HG02678 (cell line): Measurements from ENCODE around the gene NEB.
"Not testable (repeated sequence)": the region's sequence is repeated elsewhere in the genome, so short reads cannot be mapped to it uniquely, and the experiment has no call there.

ENCODE experiments used
- ATAC-seq: cut with Tn5 transposase; IDR thresholded peaks from one replicate; pipeline ENCODE4 v1.9.1; 2021; ENCODE audit warnings: mild to moderate bottlenecking, moderate library complexity; ENCODE audit not compliant: unreplicated experiment

Gene NEB

DNA sequence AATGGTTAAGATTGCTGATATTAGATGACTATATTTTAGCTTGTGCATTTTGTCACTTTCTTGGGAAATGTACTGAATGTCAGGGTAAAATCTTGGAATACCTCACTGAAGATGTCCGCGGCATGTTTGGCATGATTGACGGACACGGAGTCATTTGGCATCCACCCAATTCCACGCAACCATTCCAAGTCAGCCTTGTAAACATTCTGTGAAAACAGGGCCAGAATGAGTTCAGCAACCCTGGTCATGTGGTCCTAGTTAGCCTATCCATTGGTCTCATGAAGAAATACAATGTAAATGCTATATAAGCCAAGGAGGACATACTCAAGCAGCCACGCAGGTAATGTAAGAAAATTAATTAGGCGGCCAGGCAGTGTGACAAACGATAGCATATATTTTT lies 165.1 kb downstream of the NEB start:
- ATAC-seq: no peak

DNA sequence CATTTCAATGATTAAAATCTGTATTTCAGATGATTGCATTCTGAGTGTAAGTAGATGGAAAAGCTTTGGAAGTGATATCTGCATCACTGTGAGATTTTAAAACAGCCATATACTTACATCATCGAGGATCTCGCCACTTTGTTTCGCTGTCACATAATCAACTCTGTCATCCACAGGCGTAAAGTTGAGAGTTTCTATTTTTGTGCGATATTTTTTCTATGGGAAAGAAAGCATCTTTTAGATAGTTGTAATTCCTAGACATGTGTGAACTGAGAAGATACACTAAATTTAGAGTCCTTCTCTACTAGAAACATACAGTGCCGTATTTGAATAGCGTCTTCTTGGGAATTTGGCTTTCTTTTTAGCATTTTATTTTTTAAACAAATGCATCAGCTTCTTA lies 165.8 kb downstream of the NEB start:
- ATAC-seq: no peak

DNA sequence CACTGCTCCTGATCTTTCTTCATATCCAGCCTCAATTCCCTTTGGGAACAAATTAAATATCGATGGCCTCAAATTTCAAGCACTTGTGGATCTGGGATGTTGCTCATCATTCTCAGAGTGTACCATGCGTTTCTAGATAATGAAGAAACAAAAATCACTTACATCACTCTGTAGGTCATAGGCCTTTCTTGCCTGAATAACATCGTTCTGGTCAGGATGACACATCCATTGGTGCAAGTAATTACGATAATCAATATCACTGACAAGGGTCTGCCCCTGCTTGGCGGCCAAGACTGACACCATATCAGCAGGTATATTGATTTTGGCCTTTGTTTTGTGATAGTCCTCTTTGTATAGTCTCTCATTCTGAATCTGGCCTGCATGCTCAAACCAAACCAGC lies 167.3 kb downstream of the NEB start:
- no peak for ATAC-seq

DNA sequence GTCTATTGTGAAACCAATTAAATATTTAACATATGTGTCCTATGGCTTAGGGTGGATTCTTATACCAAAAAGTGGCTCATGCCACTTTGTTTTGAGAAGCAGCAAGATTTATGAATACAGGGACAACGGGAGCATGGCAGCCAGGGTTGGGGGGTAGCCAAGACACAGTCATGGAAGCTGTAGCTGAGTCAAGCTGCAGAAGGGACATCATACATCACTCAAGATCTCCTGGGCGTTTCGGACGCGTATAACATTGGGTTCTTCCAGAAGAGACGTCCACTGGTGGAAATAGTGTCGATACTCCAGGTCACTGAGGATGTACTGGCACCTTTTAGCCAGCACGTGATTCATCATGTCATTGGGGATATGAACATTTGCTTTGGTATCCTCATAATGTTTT lies 171.9 kb downstream of the NEB start:
- ATAC-seq: no peak

DNA sequence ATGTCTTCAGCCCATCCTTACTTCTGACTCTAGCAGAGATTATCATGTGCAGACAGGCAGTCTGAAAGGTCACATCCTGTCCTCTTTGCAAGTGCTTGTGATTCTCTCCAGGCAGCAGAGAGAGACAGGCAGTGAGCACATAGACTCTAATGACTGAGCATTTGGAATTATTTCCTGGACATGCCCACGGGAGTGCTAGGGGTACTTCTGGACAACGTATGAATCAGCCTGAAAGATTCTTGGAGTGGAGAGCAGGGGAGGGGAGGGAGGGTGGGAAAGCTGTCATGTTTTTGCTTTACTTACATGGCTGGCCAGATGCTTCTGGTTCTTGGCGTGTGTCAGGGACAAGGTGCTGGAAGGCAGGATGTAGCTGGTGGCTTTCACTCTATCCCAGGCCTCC lies 174.0 kb downstream of the NEB start:
- ATAC-seq: no peak

DNA sequence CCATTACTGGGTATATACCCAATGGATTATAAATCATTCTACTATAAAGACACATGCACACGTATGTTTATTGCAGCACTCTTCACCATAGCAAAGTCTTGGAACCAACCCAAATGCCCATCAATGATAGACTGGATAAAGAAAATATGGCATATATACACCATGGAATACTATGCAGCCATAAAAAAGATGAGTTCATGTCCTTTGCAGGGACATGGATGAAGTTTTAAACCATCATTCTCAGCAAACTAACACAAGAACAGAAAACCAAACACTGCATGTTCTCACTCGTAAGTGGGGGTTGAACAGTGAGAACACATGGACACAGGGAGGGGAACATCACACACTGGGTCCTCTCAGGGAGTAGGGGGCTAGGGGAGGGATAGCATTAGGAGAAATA lies 174.8 kb downstream of the NEB start:
- not testable (repeated sequence) for ATAC-seq

DNA sequence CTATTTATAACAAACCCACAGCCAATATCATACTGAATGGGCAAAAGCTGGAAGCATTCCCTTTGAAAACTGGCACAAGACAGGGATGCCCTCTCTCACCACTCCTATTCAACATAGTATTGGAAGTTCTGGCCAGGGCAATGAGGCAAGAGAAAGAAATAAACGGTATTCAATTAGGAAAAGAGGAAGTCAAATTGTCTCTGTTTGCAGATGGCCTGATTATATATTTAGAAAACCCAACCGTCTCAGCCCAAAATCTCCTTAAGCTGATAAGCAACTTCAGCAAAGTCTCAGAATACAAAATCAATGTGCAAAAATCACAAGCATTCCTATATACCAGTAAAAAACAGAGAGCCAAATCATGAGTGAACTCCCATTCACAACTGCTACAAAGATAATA lies 176.4 kb downstream of the NEB start:
- not testable (repeated sequence) for ATAC-seq

DNA sequence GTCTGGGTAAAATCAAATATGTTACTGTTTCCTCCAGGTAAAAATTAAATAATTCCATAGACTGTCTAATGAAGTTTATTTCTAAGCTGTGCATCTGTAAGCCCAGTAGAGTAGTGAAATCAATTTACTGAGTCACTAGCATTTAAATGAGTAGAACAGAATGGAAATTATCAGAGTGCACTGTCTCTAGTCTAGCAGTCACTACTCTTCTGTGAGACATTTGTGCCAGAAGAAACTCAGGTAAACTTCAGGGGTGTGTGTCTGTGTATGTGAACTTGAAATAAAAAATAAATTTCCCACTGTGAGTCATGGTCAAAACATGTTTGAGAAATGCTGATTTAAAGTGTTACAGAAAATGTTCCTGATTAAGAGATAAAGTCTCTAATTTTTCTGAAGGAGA lies 178.2 kb downstream of the NEB start:
- ATAC-seq: no peak

DNA sequence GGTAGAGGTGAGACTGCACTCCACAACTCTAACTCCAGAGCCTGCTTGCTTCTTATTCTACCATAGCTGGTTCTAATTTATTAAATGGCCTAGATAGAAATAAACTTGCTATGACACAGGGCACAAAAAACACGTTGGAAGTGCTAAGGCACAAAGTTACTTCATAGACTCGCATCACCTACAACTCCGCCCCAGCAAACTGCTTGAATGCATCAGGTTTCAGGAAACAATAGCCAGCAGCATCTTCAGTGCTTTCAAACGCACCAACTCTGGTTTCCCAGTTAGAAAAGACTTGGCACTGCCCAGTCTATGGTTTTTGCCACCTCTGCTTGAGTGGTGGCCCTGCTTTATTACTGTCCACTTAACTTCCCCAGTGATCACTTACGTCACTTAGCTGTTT lies 182.0 kb downstream of the NEB start:
- no peak for ATAC-seq

DNA sequence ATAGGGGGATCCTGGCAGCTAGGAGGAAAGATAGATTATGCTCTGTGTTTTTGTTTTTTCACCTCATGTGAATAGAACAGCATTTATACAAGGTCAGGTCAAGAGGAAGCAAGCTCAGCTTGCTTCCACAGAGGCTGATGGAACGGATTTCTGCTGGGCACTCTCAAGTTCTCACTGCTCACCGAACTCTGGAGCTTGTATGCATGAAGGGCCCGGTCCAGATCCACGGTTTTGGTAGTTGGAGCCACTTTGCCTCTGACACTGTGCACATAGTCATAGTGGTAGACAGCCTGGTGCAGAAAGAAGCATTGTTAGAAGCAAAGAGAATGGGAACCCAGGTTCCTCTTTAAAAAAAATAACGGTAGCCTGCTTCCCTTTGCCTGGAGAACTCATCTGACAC lies 182.7 kb downstream of the NEB start:
- no peak for ATAC-seq

DNA sequence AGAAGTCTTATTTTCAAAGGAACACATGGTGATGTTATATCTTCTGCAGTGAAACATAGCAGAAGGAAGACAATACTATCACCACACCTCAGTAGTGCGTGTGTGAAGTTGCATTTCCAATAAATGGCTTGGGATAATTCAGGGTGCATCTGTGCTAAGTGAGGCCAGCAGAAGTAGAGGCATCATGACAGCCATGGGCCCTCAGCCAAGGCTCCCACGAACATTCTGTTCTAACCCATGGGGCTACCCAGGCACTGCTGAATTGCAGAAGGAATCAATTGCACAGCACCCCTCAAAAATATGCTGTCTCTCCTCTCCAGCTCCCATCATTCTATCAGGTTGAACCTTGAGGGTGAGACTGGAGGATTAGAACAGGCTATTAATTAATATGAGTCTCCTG lies 185.1 kb downstream of the NEB start:
- no peak for ATAC-seq

DNA sequence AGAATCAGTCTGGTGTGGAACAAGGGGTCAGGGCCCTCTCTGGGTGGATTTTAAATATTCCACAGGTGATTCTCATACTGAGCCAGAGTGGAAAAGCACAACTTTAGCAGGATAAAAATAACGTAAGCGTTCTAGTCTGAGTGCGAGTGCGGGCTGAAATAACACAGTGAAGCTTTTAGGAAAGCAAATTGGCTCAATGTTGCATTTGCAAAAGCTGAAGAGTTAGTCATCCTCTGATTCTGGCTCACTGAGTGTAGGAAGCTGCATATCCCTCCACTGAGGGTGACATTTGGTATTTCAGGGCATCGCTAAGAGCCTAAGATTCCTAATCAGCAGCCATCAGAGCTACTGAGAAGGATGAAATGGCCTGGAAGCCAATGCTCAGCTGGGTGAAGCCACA lies 189.8 kb downstream of the NEB start:
- no peak for ATAC-seq

DNA sequence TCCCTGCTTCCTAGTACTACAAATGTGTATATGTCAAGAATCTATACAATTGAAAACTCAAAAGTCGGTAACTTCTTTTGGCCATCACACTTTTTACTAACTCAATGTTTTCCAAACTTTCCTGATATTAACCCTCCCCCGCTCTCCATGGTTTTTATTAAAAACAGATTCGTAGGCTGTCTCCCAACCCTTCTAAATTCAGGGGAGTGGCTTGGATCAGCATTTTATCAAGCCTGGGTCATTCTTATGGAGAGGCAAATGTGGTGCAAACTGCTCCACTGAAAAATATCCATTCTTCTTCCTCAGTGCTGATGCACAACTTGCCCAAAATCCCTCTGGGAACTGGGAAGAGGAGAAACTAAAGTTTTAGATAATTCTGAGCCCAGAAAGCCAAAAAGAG lies 190.4 kb downstream of the NEB start:
- no peak for ATAC-seq

DNA sequence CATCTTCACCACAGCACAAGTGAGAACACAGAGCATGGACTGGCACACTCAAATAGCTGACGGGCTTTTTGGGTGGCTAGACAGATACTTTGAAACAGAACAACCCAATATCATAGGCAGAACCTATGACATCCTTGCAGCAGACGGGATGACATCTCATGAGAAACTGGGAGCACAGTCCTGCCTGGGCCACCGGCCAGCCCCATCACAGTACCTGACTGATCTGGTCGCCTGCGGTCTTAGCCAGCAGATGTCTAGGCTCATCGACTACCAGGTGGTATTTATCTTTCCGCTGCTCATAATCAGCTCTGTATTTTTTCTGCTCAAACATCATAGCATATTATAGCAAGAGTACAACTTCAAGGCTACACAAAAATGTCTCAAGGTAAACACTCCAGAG lies 200.3 kb downstream of the NEB start:
- ATAC-seq: no peak

DNA sequence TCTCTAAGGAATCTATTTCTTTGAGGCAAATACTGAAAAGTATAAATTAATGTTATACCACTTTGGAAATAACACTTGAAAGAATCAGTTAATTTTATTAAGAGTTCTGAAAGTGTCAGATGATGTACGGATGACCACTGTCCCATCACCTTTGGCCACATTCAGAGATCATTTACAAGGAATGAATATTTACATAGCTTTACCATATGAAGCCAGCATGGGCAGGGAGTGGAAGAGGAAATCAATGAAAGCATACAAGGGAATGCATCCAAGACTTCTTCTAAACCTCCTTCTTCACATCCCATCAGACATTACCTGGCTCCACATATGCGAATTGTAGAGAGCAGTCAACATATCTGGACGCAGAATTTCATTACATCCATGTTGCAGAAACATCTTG lies 201.1 kb downstream of the NEB start:
- no peak for ATAC-seq

DNA sequence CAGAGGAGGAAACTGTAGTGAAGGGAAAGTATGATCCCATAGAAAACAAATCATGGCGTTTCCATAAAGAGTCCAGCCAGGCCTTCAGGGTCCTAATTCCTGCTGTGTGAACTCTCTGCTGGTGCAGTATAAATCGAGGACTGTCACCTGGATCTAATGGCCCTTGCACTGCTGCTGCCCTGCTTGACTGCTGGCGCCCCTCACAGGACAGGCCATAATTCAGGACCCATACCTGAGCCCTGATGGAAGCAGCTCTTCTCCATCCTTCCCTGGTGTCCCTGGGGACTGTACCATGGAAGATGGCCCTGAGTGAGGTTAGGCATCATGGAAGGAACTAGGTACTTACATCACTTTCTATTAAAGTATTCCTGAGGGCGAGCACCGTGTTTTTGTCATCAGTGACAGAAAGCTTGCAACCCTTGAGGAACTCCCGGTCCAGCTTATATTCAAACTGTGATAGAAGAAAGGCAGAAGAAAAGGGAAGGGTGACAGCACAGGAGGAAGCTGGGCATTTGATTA lies 207.6 kb downstream of the NEB start:
- no peak for ATAC-seq

DNA sequence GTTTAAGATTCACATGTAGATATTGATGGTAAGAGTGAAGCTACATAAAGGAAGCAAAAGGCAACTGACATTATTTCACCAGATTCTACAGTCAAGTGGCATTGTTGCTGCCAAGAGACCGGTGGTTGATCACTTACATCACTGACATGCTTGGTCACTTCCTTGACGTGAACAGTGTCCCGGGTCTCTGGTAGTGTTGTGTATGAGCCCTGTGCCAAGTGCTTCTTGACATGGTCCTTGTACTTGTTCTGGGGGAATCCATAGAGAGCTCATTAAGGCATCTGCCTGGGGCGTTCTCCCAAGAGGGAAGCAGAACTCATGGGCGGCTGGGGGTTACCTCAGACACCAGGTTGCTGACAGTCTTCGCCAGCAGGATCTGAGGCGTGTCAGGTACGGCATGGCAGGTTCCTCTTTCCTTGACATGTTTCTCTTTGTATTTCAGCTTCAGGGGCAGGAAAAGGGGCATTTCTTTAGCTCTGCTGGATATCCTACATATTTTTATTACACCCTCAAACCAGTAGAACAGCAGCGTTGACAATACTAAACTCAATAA lies 208.4 kb downstream of the NEB start:
- no peak for ATAC-seq

DNA sequence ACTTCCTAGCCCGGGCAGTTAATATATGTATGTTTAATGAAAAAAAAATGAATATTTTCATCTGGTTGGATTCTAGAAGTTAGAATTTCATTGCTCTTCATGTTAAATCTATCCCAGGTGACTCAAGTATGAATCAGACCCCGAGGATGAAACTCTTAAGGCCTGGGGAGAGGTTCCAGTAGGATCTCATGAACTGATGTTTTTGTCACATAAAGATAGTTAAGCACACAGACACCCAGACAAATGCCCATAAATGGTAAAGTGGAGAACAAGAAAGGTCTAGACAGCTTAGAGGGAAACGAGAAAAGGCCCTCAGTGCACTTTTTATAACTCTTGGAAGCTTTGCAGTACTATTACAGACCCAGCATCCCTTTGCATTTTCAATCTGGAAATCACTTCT lies 210.4 kb downstream of the NEB start:
- ATAC-seq: no peak

DNA sequence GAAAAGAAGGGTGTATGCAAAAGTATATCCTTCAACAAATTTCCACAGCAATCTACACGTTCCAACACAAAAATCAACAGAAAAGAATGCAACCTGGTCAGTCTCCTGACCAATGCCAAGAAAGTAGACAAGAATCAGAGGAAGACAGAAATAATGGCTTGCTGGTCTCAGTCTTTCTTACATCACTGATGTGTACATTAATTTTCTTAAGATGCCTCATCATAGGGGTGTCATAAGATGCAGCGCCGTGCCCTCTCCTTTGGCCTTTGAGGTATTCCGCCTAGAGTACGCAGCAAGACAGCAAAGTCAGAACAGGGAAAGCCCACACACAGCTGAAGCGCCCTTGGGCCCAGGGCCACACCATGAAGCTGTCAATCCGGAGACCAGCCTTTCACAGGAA lies 211.7 kb downstream of the NEB start:
- ATAC-seq: no peak

DNA sequence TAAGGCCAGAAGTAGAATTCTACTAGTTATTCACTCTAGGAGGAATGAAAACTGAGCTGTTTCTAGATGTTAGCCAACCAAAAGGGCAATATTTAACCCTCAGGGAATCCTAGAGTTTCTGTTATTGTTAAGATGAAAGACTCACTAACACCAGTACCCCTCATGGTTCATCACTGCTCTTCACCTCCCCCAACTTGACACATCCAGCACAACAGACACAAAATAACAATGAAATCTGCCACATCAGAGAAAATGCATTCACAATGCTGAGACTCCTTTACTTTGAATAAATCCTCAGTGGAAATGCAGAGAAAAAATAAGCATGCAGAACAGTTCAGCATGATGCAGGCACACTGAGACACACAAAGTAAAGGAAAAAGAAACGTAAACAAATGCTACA lies 213.3 kb downstream of the NEB start:
- ATAC-seq: no peak

DNA sequence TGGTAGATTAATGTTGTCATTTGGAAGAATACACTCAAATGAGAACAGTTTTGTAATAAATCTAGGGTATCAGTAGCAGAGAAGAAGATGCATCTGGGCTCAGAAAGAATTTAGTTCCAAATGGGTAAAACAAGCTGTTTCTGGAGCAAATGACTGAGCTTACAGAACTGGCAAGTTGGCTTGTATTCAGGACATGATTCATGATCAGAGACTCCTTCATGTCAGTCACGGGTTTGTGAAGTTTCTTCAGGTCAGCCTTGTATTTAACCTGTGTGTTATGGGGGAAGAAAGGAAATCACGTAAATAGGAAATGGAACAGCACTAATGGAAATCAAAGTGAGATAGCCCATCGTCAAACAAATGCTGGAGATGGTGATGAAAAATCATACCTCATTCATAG lies 215.5 kb downstream of the NEB start:
- ATAC-seq: no peak

DNA sequence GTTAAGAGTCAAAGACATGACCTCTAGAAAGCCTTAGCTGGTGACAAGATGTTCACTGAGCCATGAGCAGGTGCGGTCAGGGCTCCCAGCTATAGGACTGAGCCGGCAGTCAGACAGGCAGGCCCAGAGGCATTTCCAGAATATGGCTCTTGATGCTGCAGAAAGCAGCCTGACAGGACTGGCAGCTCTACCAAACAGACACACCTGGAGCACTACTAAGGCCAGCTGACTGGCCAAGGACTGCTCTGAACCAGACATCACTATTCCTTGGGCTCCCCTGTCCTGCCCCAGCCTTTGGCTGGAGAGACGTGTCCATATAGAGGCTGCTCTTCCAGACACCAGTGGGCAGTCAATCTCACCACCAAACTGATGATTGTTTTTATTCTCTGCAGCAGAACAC lies 225.8 kb downstream of the NEB start:
- ATAC-seq: no peak

DNA sequence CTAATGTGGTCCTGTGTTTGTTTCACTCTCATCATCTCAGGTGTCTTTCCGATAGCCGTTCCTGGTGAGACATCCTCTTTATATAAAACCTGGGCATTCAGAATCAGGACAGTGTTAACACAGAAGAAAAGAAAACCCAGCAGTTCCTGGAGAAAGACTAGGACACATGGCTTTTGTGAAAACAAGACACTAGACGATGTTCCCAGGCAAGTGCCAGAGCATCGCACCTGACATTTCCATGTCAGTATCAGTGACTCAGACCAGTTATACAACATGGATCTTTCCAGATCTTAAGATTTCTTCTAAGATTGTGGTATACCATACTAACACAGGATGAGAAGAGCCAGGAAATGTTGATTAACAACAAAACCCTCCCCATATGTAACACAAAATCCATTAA lies 228.1 kb downstream of the NEB start:
- no peak for ATAC-seq

DNA sequence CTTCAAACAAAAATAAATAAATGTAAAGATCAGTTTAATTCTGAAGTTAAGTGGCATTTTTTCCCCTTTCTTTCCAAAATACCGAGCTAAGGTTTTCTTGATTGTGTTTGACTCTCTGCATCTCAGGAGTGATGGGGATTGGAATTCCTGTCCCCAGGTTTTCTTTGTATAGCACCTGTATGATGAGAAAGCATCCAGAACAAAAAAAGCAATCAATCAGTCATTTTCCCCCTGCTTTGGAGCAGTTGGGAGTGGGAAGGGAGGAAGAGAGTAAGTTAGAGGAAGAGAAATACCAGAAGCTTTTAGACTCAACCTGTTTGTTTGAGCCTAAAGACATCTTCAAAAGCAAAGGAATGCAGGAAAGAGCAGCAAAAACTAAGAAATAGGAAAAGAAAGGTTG lies 236.1 kb downstream of the NEB start:
- no peak for ATAC-seq
